ENCODE data around the gene YRDC.

Gene YRDC

GRCh38 chr1:37846647-37847339, 38.8 kb upstream of the YRDC start:
- no peak for TF ChIP-seq CTCF (conservative IDR thresholded peaks at IDR 0.05)
- no peak overlapping the region for H3K27ac ChIP-seq

GRCh38 chr1:37845786-37846185, 37.8 kb upstream of the YRDC start:
- H3K27ac ChIP-seq = no peak overlapping the region

GRCh38 chr1:37845049-37845646, 37.1 kb upstream of the YRDC start:
- no peak overlapping the region for H3K27ac ChIP-seq
- no peak for TF ChIP-seq CTCF (conservative IDR thresholded peaks at IDR 0.05)

More at GRCh38 chr1:37845786-37846185, 37.8 kb upstream of the YRDC start:
- TF ChIP-seq CTCF (conservative IDR thresholded peaks at IDR 0.05) = no peak

GRCh38 chr1:37844536-37844935, 36.5 kb upstream of the YRDC start:
- H3K27ac ChIP-seq = no peak overlapping the region
- TF ChIP-seq CTCF (conservative IDR thresholded peaks at IDR 0.05) = no peak

GRCh38 chr1:37841652-37842051, 33.6 kb upstream of the YRDC start:
- H3K27ac ChIP-seq = no peak overlapping the region
- no peak for TF ChIP-seq CTCF (conservative IDR thresholded peaks at IDR 0.05)

GRCh38 chr1:37840711-37841110, 32.7 kb upstream of the YRDC start:
- no peak overlapping the region for H3K27ac ChIP-seq
- TF ChIP-seq CTCF (conservative IDR thresholded peaks at IDR 0.05) = no peak

- no peak overlapping the region for H3K27ac ChIP-seq
- TF ChIP-seq CTCF (conservative IDR thresholded peaks at IDR 0.05) = no peak
These were observed 31.7 kb upstream of the YRDC start for GRCh38 chr1:37839676-37840075.

All from VCaP (cell line).